ENCODE measurements around the gene CALCB.

CALCB gene

GRCh38 chr11:15035283-15035682 lies 38.1 kb upstream of the CALCB start:
- no peak for TF ChIP-seq POLR2AphosphoS5 (IDR thresholded peaks at IDR 0.05; ENCODE audit: low read depth, low read length)
- TF ChIP-seq SIN3A (IDR thresholded peaks at IDR 0.05; ENCODE audit: borderline replicate concordance, insufficient read depth, low read length) = no peak
- TF ChIP-seq TAF1 (IDR thresholded peaks at IDR 0.05; ENCODE audit: borderline replicate concordance, insufficient read depth, low read length) = no peak
- no peak for TF ChIP-seq REST (IDR thresholded peaks at IDR 0.05; ENCODE audit: insufficient read depth in 1 of 2, low read depth in 2 of 2, low read length in 2 of 2)
- TF ChIP-seq FOXP2 (optimal IDR thresholded peaks at IDR 0.05; ENCODE audit: borderline replicate concordance, extremely low read depth, extremely low read length, insufficient read depth) = no peak

GRCh38 chr11:15038963-15039362 lies 34.4 kb upstream of the CALCB start:
- TF ChIP-seq POLR2AphosphoS5 (IDR thresholded peaks at IDR 0.05; ENCODE audit: low read depth, low read length) (no peak), TAF1 (IDR thresholded peaks at IDR 0.05; ENCODE audit: borderline replicate concordance, insufficient read depth, low read length) (no peak), FOXP2 (optimal IDR thresholded peaks at IDR 0.05; ENCODE audit: borderline replicate concordance, extremely low read depth, extremely low read length, insufficient read depth) (no peak), SIN3A (IDR thresholded peaks at IDR 0.05; ENCODE audit: borderline replicate concordance, insufficient read depth, low read length) (no peak), REST (IDR thresholded peaks at IDR 0.05; ENCODE audit: insufficient read depth in 1 of 2, low read depth in 2 of 2, low read length in 2 of 2) (no peak)

GRCh38 chr11:15045209-15045608 lies 28.2 kb upstream of the CALCB start:
- TF ChIP-seq POLR2AphosphoS5 (IDR thresholded peaks at IDR 0.05; ENCODE audit: low read depth, low read length) (no peak), REST (IDR thresholded peaks at IDR 0.05; ENCODE audit: insufficient read depth in 1 of 2, low read depth in 2 of 2, low read length in 2 of 2) (no peak), SIN3A (IDR thresholded peaks at IDR 0.05; ENCODE audit: borderline replicate concordance, insufficient read depth, low read length) (no peak), TAF1 (IDR thresholded peaks at IDR 0.05; ENCODE audit: borderline replicate concordance, insufficient read depth, low read length) (no peak), FOXP2 (optimal IDR thresholded peaks at IDR 0.05; ENCODE audit: borderline replicate concordance, extremely low read depth, extremely low read length, insufficient read depth) (no peak)

DNA sequence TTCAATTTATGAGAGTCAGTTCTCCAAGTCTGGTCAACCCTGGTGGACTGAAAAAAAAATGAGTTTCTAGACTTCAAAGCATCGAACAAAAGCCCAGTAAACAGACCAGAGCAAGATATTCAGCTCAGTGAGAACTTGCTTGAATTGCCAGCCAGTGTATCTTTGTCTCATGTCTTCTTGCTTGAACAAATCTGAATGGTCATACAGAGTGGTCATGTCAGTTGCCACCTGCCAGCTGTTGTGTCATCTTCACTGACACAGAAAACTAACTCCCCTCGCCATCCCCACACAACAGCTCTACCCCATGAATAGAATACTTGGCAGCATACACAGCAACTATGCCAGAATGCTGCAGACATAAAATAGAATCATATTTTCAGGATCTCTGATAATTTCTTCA lies 27.5 kb upstream of the CALCB start:
- TF ChIP-seq SIN3A (IDR thresholded peaks at IDR 0.05; ENCODE audit: borderline replicate concordance, insufficient read depth, low read length) (no peak), REST (IDR thresholded peaks at IDR 0.05; ENCODE audit: insufficient read depth in 1 of 2, low read depth in 2 of 2, low read length in 2 of 2) (no peak), FOXP2 (optimal IDR thresholded peaks at IDR 0.05; ENCODE audit: borderline replicate concordance, extremely low read depth, extremely low read length, insufficient read depth) (no peak), POLR2AphosphoS5 (IDR thresholded peaks at IDR 0.05; ENCODE audit: low read depth, low read length) (no peak), TAF1 (IDR thresholded peaks at IDR 0.05; ENCODE audit: borderline replicate concordance, insufficient read depth, low read length) (no peak)

- TF ChIP-seq FOXP2 (optimal IDR thresholded peaks at IDR 0.05; ENCODE audit: borderline replicate concordance, extremely low read depth, extremely low read length, insufficient read depth) (no peak), POLR2AphosphoS5 (IDR thresholded peaks at IDR 0.05; ENCODE audit: low read depth, low read length) (no peak)
Measured at GRCh38 chr11:15048616-15049015, 24.8 kb upstream of the CALCB start.

All from PFSK-1 (cell line).